ENCODE results near the gene TRIP10.
"Not testable (repeated sequence)": the region's sequence is repeated elsewhere in the genome, so short reads cannot be mapped to it uniquely, and the experiment has no call there.

TRIP10 gene

GRCh38 chr19:6739883-6740588, 556 bp downstream of the TRIP10 start:
- no peak for TF ChIP-seq CTCF (IDR thresholded peaks at IDR 0.05; ENCODE audit: low read depth, low read length, missing control alignments)
- peak overlapping the region; percentile 88 for H3K4me3 ChIP-seq (ENCODE audit: low read depth, low read length)
- in situ Hi-C loops (cut with HindIII; ENCODE audit: low sequenced_read_pairs): no loop called here
- DNase-seq (ENCODE audit: low read depth): no peak

DNA sequence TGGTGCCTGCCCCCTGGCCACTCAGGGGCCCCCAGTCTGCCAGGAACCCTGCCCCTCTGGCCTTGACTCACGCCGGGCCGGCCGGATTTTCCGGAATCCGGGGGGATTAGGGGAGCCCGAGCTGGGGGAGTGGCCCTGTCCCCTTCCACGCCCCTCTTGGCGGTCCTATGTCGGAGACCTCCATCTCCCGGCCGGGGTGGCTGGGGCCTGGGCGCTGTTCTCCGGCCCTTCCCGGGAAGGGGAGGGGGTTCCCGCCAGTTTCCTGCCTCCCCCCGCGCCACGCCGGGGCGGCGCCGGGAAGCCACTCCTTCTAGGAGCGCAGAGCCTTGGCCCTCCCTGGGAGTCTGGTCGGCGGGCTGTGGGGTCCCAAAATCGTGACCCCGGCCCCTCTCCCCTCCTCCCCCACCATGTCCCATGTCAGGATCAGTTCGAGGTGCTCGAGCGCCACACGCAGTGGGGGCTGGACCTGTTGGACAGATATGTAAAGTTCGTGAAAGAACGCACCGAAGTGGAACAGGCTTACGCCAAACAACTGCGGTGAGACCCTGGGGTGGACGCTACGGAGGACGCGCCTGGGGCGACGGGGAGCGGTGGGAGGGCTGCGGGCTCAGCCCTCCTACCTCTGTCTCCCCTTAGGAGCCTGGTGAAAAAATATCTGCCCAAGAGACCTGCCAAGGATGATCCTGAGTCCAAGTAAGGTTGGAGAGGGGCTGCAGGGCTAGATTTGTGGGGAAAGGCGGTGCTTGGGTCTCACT, 1.3 kb downstream of the TRIP10 start:
- no peak for TF ChIP-seq CTCF (IDR thresholded peaks at IDR 0.05; ENCODE audit: low read depth, low read length, missing control alignments)
- DNase-seq (ENCODE audit: low read depth): no peak
- H3K4me3 ChIP-seq (ENCODE audit: low read depth, low read length): peak overlapping the region; percentile 88
- in situ Hi-C loops (cut with HindIII; ENCODE audit: low sequenced_read_pairs): no loop called here

- TF ChIP-seq CTCF (IDR thresholded peaks at IDR 0.05; ENCODE audit: low read depth, low read length, missing control alignments): no peak
- in situ Hi-C loops (cut with HindIII; ENCODE audit: low sequenced_read_pairs): no loop called here
- no peak for DNase-seq (ENCODE audit: low read depth)
- no peak overlapping the region for H3K4me3 ChIP-seq (ENCODE audit: low read depth, low read length)
Measured at GRCh38 chr19:6743066-6743465, 3.6 kb downstream of the TRIP10 start.

GRCh38 chr19:6743714-6744380, 4.4 kb downstream of the TRIP10 start:
- TF ChIP-seq CTCF (IDR thresholded peaks at IDR 0.05; ENCODE audit: low read depth, low read length, missing control alignments): no peak
- no peak for DNase-seq (ENCODE audit: low read depth)
- H3K4me3 ChIP-seq (ENCODE audit: low read depth, low read length): no peak overlapping the region
- in situ Hi-C loops (cut with HindIII; ENCODE audit: low sequenced_read_pairs): no loop called here

GRCh38 chr19:6744381-6745301, 5.2 kb downstream of the TRIP10 start:
- H3K4me3 ChIP-seq (ENCODE audit: low read depth, low read length): peak overlapping the region; percentile 15
- TF ChIP-seq CTCF (IDR thresholded peaks at IDR 0.05; ENCODE audit: low read depth, low read length, missing control alignments): no peak
- in situ Hi-C loops (cut with HindIII; ENCODE audit: low sequenced_read_pairs): no loop called here
- DNase-seq (ENCODE audit: low read depth): peak; percentile 53

- DNase-seq (ENCODE audit: low read depth): no peak
- no peak for TF ChIP-seq CTCF (IDR thresholded peaks at IDR 0.05; ENCODE audit: low read depth, low read length, missing control alignments)
- no peak overlapping the region for H3K4me3 ChIP-seq (ENCODE audit: low read depth, low read length)
- in situ Hi-C loops (cut with HindIII; ENCODE audit: low sequenced_read_pairs): no loop called here
Measured at GRCh38 chr19:6745965-6746364, 6.5 kb downstream of the TRIP10 start.

DNA sequence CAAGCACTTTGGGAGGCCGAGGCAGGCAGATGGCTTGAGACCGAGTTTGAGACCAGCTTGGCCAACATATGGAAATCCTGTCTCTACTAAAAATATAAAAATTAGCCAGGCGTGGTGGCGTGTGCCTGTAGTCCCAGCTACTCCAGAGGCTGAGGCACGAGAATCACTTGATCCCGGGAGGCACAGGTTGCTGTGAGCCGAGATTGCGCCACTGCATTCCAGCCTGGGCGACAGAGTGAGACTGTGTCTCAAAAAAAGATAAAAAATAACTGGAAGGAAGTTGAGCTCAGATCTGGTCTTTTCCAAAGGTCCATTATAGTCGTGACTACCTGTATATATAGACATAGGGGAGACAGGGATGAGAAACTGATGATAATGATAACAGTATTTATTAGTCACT, 9.1 kb downstream of the TRIP10 start:
- in situ Hi-C loops (cut with HindIII; ENCODE audit: low sequenced_read_pairs); DNase-seq (ENCODE audit: low read depth); H3K4me3 ChIP-seq (ENCODE audit: low read depth, low read length): not testable (repeated sequence)

All from astrocyte of the cerebellum (primary cell).